ENCODE data around the gene ANKS3. TPM values are rescaled to one million over a fixed set of nuclear protein-coding genes. Genes with fewer than 3 reads are reported as not detected.

The ANKS3 gene
- total RNA-seq, 2 donors from 2014 or later, result 11.0 to 11.6 TPM

- intact Hi-C loops (cut with DNase I), result no loop called here
- ATAC-seq (peak; percentile 87 to 91), DNase-seq (peak; percentile 93)
Measured at GRCh38 chr16:4734730-4735535, 862 bp upstream of the ANKS3 start.

- DNase-seq, result peak; percentile 45
- ATAC-seq, result peak in 1 of 2 donors; percentile 2
- intact Hi-C loops (cut with DNase I), result no loop called here
Measured at GRCh38 chr16:4733747-4734062, 366 bp downstream of the ANKS3 start.

GRCh38 chr16:4733211-4733742 lies 794 bp downstream of the ANKS3 start:
- ATAC-seq (no peak), DNase-seq (no peak)
- intact Hi-C loops (cut with DNase I), result no loop called here

GRCh38 chr16:4729876-4730275 lies 4.2 kb downstream of the ANKS3 start:
- ATAC-seq, result no peak
- DNase-seq, result no peak
- intact Hi-C loops (cut with DNase I), result no loop called here

- no peak for ATAC-seq
- intact Hi-C loops (cut with DNase I), result no loop called here
Measured at GRCh38 chr16:4728676-4729075, 5.4 kb downstream of the ANKS3 start.

GRCh38 chr16:4726616-4727015 lies 7.5 kb downstream of the ANKS3 start:
- no peak for DNase-seq
- intact Hi-C loops (cut with DNase I), result no loop called here
- ATAC-seq, result no peak

More at GRCh38 chr16:4728676-4729075, 5.4 kb downstream of the ANKS3 start:
- DNase-seq, result no peak

- DNase-seq (no peak), ATAC-seq (no peak)
- intact Hi-C loops (cut with DNase I), result no loop called here
Measured at GRCh38 chr16:4724661-4725270, 9.3 kb downstream of the ANKS3 start.

- ATAC-seq (no peak), DNase-seq (no peak)
- intact Hi-C loops (cut with DNase I), result no loop called here
Measured at GRCh38 chr16:4723071-4723767, 10.9 kb downstream of the ANKS3 start.

GRCh38 chr16:4718466-4718865 lies 15.6 kb downstream of the ANKS3 start:
- ATAC-seq (no peak), DNase-seq (no peak)
- intact Hi-C loops (cut with DNase I), result no loop called here

GRCh38 chr16:4714996-4715395 lies 19.1 kb downstream of the ANKS3 start:
- no peak for ATAC-seq
- DNase-seq, result no peak
- intact Hi-C loops (cut with DNase I), result no loop called here

- no peak for ATAC-seq
- no peak for DNase-seq
- intact Hi-C loops (cut with DNase I), result no loop called here
Measured at GRCh38 chr16:4713663-4714501, 20.2 kb downstream of the ANKS3 start.

GRCh38 chr16:4709481-4709880 lies 24.6 kb downstream of the ANKS3 start:
- intact Hi-C loops (cut with DNase I), result no loop called here
- no peak for ATAC-seq
- no peak for DNase-seq

- intact Hi-C loops (cut with DNase I), result no loop called here
- ATAC-seq, result no peak
- DNase-seq, result no peak
Measured at GRCh38 chr16:4706871-4707270, 27.2 kb downstream of the ANKS3 start.

GRCh38 chr16:4704913-4705312 lies 29.2 kb downstream of the ANKS3 start:
- ATAC-seq, result no peak
- intact Hi-C loops (cut with DNase I), result no loop called here
- DNase-seq, result no peak

- no peak for ATAC-seq
- no peak for DNase-seq
- intact Hi-C loops (cut with DNase I), result no loop called here
Measured at GRCh38 chr16:4704491-4704890, 29.6 kb downstream of the ANKS3 start.

- intact Hi-C loops (cut with DNase I), result no loop called here
- DNase-seq, result no peak
- ATAC-seq, result no peak
Measured at GRCh38 chr16:4703906-4704305, 30.2 kb downstream of the ANKS3 start.

GRCh38 chr16:4702466-4702808 lies 31.6 kb downstream of the ANKS3 start:
- no peak for ATAC-seq
- intact Hi-C loops (cut with DNase I), result no loop called here
- DNase-seq, result no peak

- DNase-seq (no peak), ATAC-seq (no peak)
- intact Hi-C loops (cut with DNase I), result no loop called here
Measured at GRCh38 chr16:4701791-4702465, 32.1 kb downstream of the ANKS3 start.
